NCI-H2081 (cell line): ENCODE results near the gene SYNDIG1.
"Not testable (repeated sequence)": the region's sequence is repeated elsewhere in the genome, so short reads cannot be mapped to it uniquely, and the experiment has no call there.

Source experiments
- DNase-seq, 2 experiments: peaks; one replicate each; lab custom pipeline; 2025; lab: John Stamatoyannopoulos, UW

The SYNDIG1 gene

DNA sequence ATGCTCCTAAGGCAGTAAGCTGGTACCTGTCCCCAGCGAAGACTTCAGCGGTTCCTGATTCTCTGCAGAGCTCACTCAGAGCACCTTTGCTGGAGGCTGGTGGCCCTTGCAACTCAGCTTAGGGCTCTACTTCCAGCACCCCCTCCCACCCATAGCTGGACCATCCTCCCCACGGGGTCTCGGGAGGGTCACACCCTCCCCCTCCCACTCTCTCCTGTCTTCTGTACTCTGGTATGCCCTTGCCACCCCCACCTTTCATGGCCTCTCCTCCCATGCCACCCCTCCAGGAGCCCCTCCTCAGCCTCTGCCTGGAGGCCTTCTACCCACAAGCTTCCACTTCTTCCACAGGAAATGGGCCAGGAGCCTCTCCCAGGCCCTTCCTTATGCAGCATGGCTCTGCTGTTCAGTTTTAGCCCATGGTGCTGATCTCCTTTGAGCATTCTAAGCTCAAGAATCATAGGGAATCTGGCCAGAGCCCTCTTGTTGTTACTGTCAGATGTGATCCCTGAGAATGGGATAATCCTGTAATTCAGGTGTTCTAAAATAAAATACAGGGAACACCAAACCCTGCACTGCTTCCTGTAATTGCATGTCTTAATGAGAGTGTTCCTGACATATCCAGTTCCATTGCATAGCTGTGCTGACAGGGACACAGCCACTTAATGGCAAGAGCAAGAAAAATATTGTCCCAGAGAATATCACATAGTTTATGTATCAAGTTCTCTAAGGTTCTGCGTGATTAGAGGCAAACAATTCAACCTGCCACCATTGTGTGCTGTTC lies 142.1 kb downstream of the SYNDIG1 start:
- no peak for DNase-seq

DNA sequence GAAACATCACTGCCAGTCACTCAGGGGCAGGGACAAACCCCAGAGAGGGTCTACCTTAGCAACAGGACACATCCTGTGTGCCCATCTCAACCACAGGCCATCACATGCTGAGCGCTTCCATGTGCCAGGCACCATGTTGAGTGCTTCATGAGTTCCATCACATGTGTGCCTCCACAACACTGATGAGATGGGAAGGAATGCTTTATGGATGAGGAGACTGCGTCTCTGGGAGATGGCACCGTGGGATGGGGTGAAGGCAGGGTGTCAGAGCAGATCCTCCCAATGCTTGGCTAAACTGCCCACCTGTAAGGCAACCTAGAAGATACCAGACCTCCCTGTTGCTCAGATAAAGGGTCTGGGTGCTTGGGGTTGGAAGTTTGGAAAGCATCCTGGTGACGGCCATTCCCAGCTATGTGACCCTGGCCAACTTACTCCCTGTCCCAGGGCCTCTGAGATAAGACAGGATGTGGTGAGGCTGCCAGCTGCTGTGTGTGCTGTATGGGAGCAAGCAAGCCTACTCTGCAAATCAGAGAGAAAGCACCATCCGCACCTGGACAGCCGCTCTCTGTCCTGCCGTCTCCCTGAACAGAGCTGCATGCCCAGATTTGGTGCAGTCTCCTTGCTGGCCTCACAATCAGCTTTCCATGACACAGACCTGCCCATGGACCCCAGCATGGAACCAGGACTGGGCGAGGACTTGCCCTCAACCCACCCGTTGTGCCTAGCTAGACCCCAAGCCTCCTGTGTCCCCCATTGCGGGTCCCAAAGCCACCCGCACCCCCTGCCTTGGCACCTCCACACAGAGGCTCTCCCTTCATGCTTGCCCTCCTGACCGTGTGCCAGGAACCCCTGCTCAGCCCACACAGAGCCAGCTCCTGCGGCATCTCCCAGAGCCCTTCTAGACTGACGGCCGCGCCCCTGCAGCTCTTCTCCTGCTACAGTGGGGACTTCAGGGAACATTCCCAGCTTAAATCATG lies 143.7 kb downstream of the SYNDIG1 start:
- DNase-seq: no peak

DNA sequence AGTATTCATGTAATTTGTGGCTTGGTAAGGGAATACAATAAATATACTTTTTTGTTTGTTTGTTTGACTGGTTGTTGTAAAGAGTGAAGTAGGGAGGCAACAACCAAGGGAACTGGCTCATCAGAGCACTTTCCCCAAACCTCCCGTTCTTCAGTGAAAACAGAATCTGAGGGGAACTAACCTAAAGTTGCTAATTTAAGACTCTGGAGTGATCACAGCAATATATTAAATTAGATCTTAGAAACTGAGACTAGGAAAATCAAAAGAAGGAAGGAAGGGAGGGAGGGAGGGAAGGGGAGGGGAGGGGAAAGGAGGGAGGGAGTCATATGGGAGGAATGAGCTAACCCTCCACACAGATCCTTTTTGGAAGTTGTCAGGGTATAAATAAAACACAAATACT lies 144.9 kb downstream of the SYNDIG1 start:
- no peak for DNase-seq

DNA sequence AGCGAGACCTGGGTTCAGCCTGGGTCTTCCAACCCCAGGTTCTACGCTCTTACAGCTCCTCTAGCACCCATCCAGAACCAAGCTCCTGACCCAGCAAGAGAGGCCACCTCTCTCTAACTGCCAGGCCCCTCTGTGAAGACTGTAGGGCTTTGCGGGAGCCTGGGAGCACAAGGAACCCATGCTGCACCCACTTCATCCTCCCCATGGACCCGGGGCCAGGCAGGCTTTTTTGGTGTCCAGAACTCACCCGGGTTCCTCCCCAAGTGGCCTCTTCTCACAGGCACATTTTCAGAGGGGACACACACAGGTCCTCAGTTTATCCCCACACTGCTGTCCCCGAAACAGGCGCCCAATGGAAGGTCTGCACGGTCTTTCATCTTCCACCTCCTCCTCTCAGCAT lies 145.9 kb downstream of the SYNDIG1 start:
- DNase-seq: no peak

DNA sequence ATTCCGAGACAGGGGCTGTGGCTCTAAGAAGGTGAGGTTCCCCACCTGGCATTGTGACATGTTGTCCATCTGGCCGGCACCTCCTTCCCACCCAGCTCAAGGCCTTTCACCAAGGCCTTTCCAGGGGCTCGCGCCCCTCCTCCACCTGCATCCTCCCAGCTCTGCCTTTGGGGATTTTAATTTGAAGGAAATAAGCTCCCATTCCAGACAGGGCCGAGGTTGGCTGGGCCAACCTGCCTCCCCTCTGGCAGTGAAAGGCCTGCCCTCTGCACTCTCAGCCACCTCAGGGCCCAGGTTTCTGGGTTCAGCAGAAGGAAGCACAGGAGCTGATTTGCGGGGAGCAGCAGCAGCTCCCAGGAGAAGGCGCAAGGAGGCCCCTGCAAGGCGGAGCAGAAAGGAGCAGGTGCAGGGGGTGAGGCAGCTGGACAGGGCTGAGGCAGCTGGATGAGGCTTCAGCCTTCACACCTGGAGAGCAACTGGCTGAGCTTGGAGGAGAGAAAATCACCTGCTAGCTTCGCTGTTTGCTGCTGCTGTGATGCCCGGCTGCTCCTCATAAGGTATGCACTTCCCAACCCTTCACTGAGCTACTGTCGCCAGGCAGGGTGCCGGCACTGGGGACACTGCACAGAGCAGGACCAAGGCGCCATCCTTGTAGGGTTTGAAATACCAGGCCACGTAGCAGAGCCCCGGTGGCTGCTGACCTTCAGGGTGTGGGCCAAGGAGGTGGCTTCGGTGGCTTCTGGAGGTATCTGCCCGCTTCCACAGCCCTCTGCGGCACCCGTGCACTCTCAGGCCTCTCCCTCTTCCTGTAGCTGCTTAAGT lies 147.0 kb downstream of the SYNDIG1 start:
- DNase-seq: no peak

DNA sequence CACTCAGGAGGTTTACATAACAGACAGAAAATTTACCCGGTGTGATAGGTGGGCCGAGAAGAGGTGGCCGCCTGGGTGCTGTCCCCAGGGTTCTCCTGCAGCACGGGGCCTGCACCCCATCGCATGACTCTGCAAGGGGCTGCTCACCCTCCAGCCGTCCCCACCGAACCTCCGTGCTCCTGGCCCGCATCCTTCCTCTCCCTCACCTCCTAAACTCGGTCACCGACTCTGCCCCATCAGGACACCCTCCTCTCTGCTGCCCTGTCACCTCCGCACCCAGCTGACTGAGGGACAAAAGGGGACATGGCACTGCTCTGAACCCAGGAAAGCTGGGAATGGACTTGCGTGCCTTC lies 147.6 kb downstream of the SYNDIG1 start:
- no peak for DNase-seq

DNA sequence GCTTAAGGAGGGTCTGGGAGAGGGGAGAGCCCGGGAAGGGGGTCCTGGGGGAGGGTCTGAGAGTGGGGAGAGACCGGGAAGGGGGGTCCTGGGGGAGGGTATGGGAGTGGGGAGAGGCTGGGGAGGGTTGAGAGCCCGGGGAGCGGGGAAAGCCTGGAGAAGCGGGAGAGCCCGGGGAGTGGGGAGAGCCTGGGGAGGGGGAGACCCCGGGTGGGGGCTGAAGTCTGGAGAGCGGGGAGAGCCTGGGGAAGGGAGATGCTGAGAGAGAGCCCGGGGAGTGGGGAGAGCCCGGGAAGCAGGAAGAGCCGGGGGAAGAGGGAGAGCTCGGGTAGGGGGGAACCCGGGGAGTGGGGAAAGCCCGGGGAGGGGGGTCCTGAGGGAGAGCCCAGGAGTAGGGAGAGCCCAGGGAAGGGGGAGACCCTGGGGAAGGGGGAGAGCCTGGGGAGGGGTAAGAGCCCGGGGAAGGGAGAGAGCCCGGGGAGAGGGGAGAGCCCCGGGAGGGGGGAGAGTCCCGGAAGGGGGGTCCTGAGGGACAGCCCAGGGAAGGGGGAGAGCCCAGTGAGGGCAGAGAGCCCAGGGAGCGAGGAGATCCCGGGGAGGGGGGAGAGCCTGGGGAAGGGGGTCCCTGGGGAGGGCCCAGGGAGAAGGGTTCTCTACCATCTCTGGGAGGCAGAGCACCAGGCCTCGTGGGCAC lies 148.5 kb downstream of the SYNDIG1 start:
- DNase-seq: no peak

DNA sequence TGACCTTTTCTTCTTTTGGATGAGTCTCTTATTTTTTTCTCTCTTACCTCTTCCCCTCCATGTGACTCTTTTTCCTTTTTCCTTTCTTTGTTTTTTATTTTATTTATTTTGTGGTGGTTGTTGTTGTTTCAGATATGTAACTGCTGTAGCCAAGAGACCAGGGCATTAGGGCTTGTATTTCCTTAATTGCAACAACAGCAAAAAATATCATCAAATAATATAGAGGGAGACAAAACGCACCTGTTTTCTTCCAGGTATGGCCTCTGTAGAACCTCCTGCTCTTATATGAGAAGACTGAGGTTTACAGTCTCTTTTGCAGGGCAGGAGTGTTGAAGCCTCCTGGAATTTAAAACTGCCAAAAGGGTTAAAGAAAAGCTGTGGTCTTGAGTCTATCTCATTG lies 149.3 kb downstream of the SYNDIG1 start:
- no peak for DNase-seq

DNA sequence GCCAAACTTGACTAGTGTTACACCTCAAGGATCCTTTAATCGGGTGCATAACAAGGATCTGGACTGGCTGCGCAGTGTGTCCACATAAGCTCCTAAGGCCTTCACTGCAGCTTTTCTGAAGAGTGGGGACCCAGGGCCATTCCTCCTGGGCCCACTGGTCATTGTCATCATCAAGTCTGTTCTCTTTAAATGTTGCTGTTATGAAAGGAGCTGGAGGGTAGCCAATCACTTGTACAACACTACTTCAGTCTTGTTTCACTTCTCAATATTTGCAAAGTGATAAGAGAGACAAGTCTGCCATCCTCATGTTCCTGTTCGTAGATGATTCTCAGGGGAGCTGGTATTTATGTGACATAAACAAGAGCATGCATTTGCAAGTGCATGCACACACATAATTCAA lies 149.8 kb downstream of the SYNDIG1 start:
- DNase-seq: no peak

DNA sequence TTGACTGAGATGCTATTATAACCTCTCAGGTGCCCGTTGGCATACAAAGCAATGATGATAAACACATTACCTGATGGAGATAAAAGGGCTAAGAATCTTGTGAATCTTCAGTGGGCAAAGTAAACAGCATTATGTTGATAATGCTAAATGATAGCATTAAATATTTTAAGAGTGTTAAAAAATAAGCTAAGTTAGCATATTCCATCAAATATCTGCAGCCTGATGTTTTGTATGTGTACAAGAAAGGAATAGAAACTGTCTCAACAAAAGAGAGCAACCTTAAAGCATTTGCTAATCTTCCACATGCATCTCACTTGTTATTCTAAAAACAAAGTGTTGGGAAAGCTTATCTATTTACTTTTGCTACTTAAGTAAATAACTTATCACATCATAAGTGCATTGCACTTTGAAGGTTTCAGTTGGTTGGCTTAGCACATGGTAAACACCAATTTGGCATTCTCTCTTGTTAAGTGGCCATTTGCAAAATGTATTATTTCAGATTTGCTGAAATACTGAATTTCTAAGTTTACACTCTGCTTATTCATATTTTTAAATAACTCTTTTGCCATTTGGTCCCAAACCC lies 151.6 kb downstream of the SYNDIG1 start:
- no peak for DNase-seq

DNA sequence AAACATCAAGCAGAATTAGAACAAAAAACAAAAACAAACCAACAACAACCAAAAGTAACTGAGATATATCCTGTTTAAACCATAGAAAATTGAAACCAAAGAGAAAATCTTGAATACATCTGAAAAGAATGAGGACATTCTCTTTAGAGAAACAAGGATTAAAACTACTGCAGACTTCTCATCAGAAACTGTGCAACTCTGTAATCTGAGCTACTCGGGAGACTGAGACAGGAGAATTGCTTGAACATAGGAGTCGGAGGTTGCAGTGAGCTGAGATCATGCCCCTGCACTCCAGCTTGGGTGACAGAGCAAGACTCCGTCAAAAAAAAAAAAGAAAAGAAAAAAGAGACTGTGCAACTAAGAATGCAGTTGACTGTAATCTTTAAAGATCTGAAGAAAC lies 153.4 kb downstream of the SYNDIG1 start:
- no peak for DNase-seq

DNA sequence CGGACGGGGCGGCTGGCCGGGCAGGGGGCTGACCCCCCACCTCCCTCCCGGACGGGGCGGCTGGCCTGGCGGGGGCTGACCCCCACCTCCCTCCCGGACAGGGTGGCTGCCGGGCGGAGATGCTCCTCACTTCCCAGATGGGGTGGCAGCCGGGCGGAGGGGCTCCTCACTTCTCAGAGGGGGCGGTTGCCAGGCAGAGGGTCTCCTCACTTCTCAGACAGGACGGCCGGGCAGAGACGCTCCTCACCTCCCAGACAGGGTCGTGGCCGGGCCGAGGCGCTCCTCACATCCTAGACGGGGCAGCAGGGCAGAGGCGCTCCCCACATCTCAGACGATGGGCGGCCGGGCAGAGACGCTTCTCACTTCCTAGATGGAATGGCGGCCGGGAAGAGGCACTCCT lies 156.7 kb downstream of the SYNDIG1 start:
- not testable (repeated sequence) for DNase-seq

DNA sequence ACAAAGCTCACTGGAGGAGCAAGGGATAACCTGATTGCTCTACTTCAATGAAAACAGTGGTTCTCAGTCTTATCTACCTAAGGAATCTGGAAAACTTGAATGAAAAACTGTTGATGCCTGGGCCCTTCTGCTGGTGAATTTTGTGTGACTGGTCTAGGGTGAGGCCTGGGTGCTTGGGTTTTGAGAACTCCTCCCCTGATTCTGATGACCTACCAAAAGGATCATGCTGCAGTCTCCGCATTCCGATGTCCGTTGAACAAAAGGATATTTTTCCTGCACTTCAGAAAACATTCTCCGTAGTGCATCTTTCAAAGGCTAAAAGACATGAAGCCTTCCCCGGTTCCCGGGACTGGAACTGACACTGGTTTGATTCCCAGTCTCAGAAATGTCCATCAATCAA lies 157.9 kb downstream of the SYNDIG1 start:
- DNase-seq: no peak

DNA sequence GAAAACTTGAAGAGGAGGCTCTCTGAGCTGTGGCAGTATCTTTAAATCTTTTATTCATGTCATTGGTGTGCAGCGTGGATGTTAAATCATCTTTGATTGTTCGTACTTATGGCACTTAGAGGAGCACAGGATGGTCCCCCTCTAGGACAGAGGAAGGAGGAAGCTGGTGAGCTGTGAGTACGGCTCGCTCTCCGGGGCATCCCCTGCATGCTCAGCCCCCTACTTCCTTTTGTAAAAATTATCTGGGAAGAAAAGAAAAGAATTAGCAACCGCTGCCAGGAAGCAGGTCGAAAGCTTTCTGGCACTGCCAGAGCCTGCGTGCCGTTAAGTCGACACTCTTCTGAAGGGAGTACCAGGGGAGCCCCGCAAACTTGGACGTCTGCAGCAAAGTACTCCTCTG lies 158.5 kb downstream of the SYNDIG1 start:
- DNase-seq: no peak

DNA sequence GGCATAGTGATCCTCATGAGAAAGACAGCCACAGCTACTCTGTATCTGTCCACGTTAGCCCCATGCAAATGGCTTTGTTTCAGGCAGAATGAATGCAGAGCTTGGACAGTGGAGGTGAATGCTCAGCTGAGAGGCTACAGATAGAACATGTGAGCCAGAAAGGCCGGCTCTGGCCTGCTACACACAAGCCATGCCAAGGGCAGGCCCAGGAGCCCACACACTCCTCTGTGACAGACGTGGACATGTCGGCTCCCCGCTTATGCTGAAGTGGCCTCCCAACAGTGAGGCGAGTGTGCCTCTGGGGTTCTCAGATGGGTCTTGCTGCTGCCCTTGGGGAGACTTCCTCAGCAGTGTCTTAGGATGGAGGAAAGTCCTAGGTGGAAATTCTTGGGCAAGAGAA lies 159.6 kb downstream of the SYNDIG1 start:
- no peak for DNase-seq

DNA sequence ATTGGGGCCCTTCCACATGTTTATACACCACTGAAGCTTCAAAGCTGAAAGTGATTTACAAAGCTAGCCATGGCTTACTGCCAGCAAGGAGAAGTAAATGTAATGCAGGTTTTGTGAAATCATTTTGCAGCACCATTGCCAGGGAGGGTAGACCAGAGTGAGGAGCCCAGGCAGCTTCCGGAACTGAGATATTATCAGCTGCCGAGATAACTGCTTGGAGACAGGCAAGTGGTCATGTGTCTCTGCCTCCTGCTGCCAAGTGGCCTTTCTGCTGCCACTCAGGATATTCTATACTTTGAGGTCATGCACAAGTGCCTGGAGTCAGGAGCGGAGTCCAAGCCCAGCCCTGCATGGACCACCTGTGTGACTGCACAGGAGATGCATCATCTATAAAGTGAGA lies 160.2 kb downstream of the SYNDIG1 start:
- DNase-seq: no peak

DNA sequence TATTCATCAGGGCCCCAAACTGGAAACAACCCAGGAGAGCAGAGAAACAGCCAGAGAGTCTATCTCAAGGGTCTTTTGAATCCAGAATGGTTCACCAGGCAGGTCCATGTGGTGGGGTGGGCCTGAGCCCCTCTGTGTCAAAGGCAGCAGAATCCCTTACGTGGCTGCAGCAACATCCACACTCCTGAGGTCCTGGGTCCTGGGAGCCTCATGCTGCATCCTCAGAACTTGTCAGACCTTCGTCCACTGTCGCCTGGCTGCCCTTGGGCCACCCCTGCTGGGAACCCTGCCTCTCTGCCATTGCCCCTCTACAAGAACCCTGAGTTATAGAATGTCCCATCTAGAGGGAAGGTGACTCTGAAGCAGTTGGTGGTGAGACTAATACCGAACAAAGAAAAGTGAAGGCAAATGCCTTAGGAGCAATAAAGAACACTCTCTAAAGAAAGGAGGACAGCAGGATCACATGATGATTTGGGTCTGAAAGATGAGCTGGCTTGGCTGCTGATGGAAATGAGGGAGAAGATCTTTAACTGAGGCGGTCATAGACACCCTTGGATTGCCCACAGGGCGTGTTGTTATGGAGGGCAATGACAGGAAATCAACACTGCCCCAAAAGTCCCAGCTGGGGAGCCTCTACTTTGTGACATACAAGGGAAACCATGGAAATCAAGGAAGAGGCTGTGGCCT lies 161.2 kb downstream of the SYNDIG1 start:
- no peak for DNase-seq

DNA sequence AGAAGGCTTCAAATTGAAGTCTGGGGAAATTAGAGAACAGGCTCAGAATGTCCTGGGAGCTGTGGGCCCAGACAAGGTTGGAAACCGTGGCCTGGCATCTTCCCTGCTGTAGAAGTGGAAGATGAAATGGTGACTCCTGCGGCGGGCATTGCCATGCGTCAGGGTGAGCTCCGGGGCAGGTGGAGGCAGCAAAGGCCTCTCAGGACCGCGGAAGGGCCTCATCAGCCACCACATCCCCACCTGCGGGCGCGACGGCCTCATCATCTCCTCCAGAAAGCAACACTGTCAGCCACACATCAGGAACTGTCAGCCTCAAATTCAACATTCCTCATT lies 161.7 kb downstream of the SYNDIG1 start:
- DNase-seq: no peak

DNA sequence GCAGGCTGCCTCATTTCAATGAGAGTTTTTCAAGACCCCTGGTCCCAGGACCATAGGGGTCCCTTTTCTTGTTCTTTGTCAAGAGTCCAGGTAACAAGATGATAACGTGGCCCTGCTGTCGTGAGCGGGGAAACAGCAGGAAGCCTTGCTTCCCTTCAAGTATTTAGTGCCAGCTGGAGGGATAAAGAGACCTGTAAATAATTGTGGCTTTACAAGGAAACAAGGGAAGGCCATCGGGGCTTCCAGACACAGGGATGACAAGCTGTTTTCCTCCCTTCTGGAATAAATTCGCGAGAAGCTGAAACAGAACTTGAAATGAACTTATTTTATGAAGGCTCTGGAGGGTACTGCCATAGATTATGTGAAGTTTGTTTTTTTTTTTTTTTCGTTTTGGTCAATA lies 163.2 kb downstream of the SYNDIG1 start:
- DNase-seq: no peak

DNA sequence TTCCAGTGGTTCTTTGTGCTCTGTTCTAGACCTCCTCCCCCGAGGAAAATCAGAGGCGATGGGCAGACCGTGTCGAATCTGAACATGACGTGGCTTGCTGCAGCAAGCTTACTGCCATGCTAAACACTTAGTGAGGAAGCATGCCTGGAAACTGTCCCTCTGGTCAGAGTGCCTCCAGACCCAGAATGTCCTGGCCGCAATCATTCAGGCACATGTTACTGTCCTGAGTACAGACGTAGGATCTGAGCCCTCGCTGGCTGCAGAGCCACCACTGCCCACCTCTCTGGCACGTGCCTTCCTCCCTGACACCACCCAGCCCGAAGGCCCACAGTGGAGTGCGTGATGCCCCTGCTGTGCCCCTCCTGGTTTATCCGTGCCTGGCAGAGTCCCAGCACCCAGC lies 163.6 kb downstream of the SYNDIG1 start:
- DNase-seq: no peak

DNA sequence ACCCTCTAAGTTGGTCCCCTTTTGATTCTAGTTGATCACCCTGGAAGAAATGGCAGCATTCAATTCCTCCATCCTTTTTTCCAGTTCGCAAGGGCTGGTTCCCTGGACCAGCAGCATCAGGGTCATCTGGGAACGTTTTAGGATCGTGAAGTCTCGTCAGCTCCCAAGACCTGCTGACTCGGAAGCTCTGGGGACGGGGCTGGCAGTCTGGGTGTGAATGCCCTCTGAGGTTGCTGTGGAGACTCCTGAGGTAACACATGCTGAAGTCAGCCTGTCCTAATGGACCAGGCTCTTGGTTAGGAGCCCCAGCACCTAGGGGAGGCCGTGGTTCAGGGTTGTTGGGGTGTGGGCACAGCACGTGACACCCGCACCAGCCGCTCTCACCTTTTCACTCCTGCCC lies 164.1 kb downstream of the SYNDIG1 start:
- DNase-seq: no peak
